IgD-negative memory B cell (primary cell): ENCODE data around the gene LRP1B. TPM values are rescaled to one million over a fixed set of nuclear protein-coding genes. Genes with fewer than 3 reads are reported as not detected.
"Not testable (repeated sequence)": the region's sequence is repeated elsewhere in the genome, so short reads cannot be mapped to it uniquely, and the experiment has no call there.

Experiments
- H3K27ac Mint-ChIP-seq, 3 donors: one replicate each; pipeline ENCODE4 v1.8.0; 2020 to 2022; ENCODE audit warnings: mild to moderate bottlenecking in 3 of 3, mixed read lengths in 3 of 3, moderate library complexity in 1 of 3
- H3K27me3 Mint-ChIP-seq: one replicate; pipeline ENCODE4 v1.8.0; 2021; ENCODE audit warnings: mixed read lengths
- H3K36me3 Mint-ChIP-seq: one replicate; pipeline ENCODE4 v1.8.0; 2020; ENCODE audit warnings: mild to moderate bottlenecking, mixed read lengths
- H3K4me1 Mint-ChIP-seq, 3 donors: one replicate each; pipeline ENCODE4 v1.8.0; 2020 to 2022; ENCODE audit warnings: mixed read lengths in 3 of 3, mild to moderate bottlenecking in 1 of 3
- H3K4me3 Mint-ChIP-seq, 4 donors: one replicate each; pipeline ENCODE4 v1.8.0; 2020 to 2022; ENCODE audit warnings: mild to moderate bottlenecking in 4 of 4, mixed read lengths in 4 of 4, moderate library complexity in 3 of 4
- H3K9me3 Mint-ChIP-seq, 3 donors: one replicate each; pipeline ENCODE4 v1.8.0; 2020 to 2021; ENCODE audit warnings: mixed read lengths in 3 of 3, mild to moderate bottlenecking in 1 of 3
- polyA plus RNA-seq: library from polyadenylated mRNA; unstranded; fragments of 300-500 nt; fragmentation: Illumina TruSeq; gene quantifications from one replicate; pipeline ENCODE4 v1.2.3, GENCODE V29; 2021

LRP1B gene
- polyA plus RNA-seq, 1 donor from 2014 or later = not detected

- H3K36me3 Mint-ChIP-seq = no peaks in the 10 kb centered on the region
- no peaks in the 10 kb centered on the region for H3K27me3 Mint-ChIP-seq
- no peaks in the 10 kb centered on the region for H3K4me1 Mint-ChIP-seq
- H3K27ac Mint-ChIP-seq = no peak overlapping the region
- no peaks in the 10 kb centered on the region for H3K9me3 Mint-ChIP-seq
- H3K4me3 Mint-ChIP-seq = no peak overlapping the region
Measured at GRCh38 chr2:140481136-140481535, 1649.7 kb downstream of the LRP1B start.

- Mint-ChIP-seq H3K36me3 (no peaks in the 10 kb centered on the region), H3K4me1 (no peaks in the 10 kb centered on the region), H3K27me3 (no peaks in the 10 kb centered on the region), H3K27ac (no peak overlapping the region), H3K9me3 (no peaks in the 10 kb centered on the region), H3K4me3 (no peak overlapping the region)
Measured at GRCh38 chr2:140473851-140474250, 1657.0 kb downstream of the LRP1B start.

DNA sequence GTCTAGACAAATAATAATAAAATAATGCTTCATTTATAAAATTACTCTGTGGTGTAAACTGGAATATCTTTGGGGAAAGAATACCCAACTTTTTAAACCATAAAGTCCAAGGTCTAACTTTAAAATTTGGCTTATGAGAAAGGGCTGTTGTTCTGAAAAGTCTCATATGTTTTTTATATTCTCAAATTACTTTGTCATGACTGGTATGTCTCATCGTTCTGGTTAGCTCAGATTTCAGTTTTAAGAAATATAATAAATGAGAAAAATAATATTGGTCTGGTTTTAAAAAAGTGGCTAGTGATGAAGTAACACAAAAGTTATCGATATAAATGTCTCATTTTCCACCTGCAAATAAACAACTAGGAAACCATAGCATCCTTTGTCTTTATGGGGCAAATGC is 1658.1 kb downstream of the LRP1B start:
- H3K27ac Mint-ChIP-seq = no peak overlapping the region
- H3K27me3 Mint-ChIP-seq = no peaks in the 10 kb centered on the region
- H3K4me3 Mint-ChIP-seq = no peak overlapping the region
- no peaks in the 10 kb centered on the region for H3K4me1 Mint-ChIP-seq
- H3K9me3 Mint-ChIP-seq = peaks cover 0 to 2% (median 0%) of the 10 kb centered on the region in 3 donors
- no peaks in the 10 kb centered on the region for H3K36me3 Mint-ChIP-seq

DNA sequence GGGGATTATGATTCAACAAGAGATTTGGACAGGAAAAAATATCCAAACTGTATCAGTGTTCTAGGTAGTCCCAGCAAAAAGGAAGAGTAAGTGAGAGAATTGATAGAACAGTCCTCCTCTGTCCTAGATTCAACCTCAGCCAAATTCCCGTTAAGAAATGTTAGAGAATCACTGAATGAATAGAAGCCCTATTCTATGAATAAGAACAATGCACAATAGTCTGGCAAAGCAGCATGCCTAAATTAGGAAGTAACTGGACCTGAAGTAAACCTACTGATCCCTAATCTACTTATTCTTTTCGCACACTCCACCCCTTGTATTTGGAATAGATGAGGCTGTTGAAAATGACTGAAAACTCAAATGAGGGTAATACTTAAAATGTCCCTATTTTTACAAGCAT is 1665.5 kb downstream of the LRP1B start:
- no peak overlapping the region for H3K27ac Mint-ChIP-seq
- H3K36me3 Mint-ChIP-seq = no peaks in the 10 kb centered on the region
- H3K27me3 Mint-ChIP-seq = no peaks in the 10 kb centered on the region
- no peaks in the 10 kb centered on the region for H3K4me1 Mint-ChIP-seq
- H3K9me3 Mint-ChIP-seq = peaks cover 0 to 8% (median 2%) of the 10 kb centered on the region in 3 donors
- no peak overlapping the region for H3K4me3 Mint-ChIP-seq

GRCh38 chr2:140462990-140463389 is 1667.8 kb downstream of the LRP1B start:
- H3K4me1 Mint-ChIP-seq = no peaks in the 10 kb centered on the region
- no peaks in the 10 kb centered on the region for H3K27me3 Mint-ChIP-seq
- no peak overlapping the region for H3K27ac Mint-ChIP-seq
- H3K4me3 Mint-ChIP-seq = no peak overlapping the region
- peaks cover 0 to 8% (median 2%) of the 10 kb centered on the region in 3 donors for H3K9me3 Mint-ChIP-seq
- no peaks in the 10 kb centered on the region for H3K36me3 Mint-ChIP-seq

GRCh38 chr2:140457483-140457882 is 1673.3 kb downstream of the LRP1B start:
- H3K36me3 Mint-ChIP-seq = no peaks in the 10 kb centered on the region
- H3K4me3 Mint-ChIP-seq = no peak overlapping the region
- peaks cover 0 to 1% (median 0%) of the 10 kb centered on the region in 3 donors for H3K9me3 Mint-ChIP-seq
- H3K27ac Mint-ChIP-seq = no peak overlapping the region
- H3K27me3 Mint-ChIP-seq = no peaks in the 10 kb centered on the region
- H3K4me1 Mint-ChIP-seq = no peaks in the 10 kb centered on the region

- no peaks in the 10 kb centered on the region for H3K4me1 Mint-ChIP-seq
- no peaks in the 10 kb centered on the region for H3K27me3 Mint-ChIP-seq
- H3K9me3 Mint-ChIP-seq = peaks cover 0 to 1% (median 0%) of the 10 kb centered on the region in 3 donors
- H3K4me3 Mint-ChIP-seq = no peak overlapping the region
- no peak overlapping the region for H3K27ac Mint-ChIP-seq
- no peaks in the 10 kb centered on the region for H3K36me3 Mint-ChIP-seq
Measured at GRCh38 chr2:140455315-140455714, 1675.5 kb downstream of the LRP1B start.

DNA sequence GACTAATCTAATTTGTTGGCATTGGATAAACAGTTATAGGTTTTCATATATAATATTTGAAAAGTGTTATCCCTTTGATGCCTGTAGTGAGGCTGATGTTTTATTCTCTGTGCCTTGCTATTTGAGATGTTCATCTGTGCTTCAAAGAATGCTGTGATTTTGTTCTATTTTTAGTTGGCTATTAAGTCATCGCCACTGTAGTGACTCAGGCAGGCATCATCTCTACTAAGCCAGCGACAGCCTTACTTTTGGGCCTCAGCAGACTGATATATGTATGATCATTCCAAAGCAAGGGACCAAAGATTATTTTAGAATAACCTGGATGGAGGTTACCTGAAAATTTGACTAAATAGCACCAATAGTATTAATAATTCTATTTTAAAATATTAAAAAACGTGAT is 1676.1 kb downstream of the LRP1B start:
- Mint-ChIP-seq H3K9me3 (peaks cover 0 to 1% (median 1%) of the 10 kb centered on the region in 3 donors), H3K4me1 (no peaks in the 10 kb centered on the region), H3K36me3 (no peaks in the 10 kb centered on the region), H3K27me3 (no peaks in the 10 kb centered on the region), H3K4me3 (no peak overlapping the region), H3K27ac (no peak overlapping the region)

DNA sequence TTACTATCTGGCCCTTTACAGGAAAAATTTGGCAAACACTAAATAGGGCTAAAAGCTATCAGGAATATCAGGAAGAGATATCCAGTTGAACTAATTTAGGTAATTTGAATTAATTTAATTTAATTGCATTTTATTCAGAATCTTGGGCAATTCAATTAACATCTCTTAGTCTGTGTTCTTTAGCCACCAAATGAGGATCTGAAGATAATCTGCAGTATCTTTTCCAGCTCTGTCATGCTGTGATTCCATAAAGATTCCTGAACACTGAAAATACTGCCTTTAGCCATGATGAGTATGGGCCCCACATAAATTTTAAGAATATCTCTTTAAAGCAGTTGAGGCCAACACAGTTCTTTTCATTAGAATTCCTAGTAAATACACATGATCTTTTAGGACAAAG is 1679.5 kb downstream of the LRP1B start:
- Mint-ChIP-seq H3K4me1 (no peaks in the 10 kb centered on the region), H3K9me3 (peaks cover 1 to 3% (median 3%) of the 10 kb centered on the region in 3 donors), H3K4me3 (no peak overlapping the region), H3K36me3 (no peaks in the 10 kb centered on the region), H3K27ac (no peak overlapping the region), H3K27me3 (no peaks in the 10 kb centered on the region)

GRCh38 chr2:140442319-140442718 is 1688.5 kb downstream of the LRP1B start:
- H3K9me3 Mint-ChIP-seq = peaks cover 0 to 3% (median 0%) of the 10 kb centered on the region in 3 donors
- no peak overlapping the region for H3K4me3 Mint-ChIP-seq
- no peaks in the 10 kb centered on the region for H3K27me3 Mint-ChIP-seq
- no peak overlapping the region for H3K27ac Mint-ChIP-seq
- H3K36me3 Mint-ChIP-seq = no peaks in the 10 kb centered on the region
- no peaks in the 10 kb centered on the region for H3K4me1 Mint-ChIP-seq

DNA sequence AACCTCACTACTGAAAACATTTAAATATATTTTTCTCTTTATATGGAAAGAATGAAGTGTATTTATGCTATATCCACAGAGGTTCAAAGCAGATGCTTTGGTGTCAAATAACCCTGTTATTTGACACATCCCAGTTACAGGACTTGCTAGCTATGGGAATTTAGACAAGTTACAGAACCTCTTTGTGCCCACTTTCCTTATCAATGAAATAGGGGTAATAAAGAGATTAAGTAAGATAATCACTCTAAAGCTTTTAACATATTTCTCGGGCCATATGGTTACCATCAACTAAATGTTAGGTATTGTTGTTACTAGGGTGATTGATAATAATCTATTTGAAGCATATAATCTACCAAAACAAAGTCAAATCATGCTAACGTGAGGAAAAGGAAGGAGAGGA is 1690.0 kb downstream of the LRP1B start:
- H3K4me1 Mint-ChIP-seq = no peaks in the 10 kb centered on the region

GRCh38 chr2:140436936-140437335 is 1693.9 kb downstream of the LRP1B start:
- no peaks in the 10 kb centered on the region for H3K9me3 Mint-ChIP-seq
- no peaks in the 10 kb centered on the region for H3K27me3 Mint-ChIP-seq
- no peak overlapping the region for H3K27ac Mint-ChIP-seq
- no peaks in the 10 kb centered on the region for H3K36me3 Mint-ChIP-seq
- H3K4me3 Mint-ChIP-seq = no peak overlapping the region
- no peaks in the 10 kb centered on the region for H3K4me1 Mint-ChIP-seq

More for the DNA sequence above, 1690.0 kb downstream of the LRP1B start:
- Mint-ChIP-seq H3K4me3 (no peak overlapping the region), H3K36me3 (no peaks in the 10 kb centered on the region), H3K9me3 (no peaks in the 10 kb centered on the region), H3K27me3 (no peaks in the 10 kb centered on the region), H3K27ac (no peak overlapping the region)

- H3K27me3 Mint-ChIP-seq, H3K27ac Mint-ChIP-seq, H3K36me3 Mint-ChIP-seq: not testable (repeated sequence)
Measured at GRCh38 chr2:140427033-140427432, 1703.8 kb downstream of the LRP1B start.

GRCh38 chr2:140424471-140424870 is 1706.3 kb downstream of the LRP1B start:
- Mint-ChIP-seq H3K36me3 (no peaks in the 10 kb centered on the region), H3K9me3 (peaks cover 0 to 5% (median 1%) of the 10 kb centered on the region in 3 donors), H3K27ac (no peak overlapping the region), H3K4me1 (no peaks in the 10 kb centered on the region), H3K4me3 (no peak overlapping the region), H3K27me3 (no peaks in the 10 kb centered on the region)

More at GRCh38 chr2:140427033-140427432, 1703.8 kb downstream of the LRP1B start:
- H3K4me3 Mint-ChIP-seq, H3K4me1 Mint-ChIP-seq, H3K9me3 Mint-ChIP-seq: not testable (repeated sequence)

DNA sequence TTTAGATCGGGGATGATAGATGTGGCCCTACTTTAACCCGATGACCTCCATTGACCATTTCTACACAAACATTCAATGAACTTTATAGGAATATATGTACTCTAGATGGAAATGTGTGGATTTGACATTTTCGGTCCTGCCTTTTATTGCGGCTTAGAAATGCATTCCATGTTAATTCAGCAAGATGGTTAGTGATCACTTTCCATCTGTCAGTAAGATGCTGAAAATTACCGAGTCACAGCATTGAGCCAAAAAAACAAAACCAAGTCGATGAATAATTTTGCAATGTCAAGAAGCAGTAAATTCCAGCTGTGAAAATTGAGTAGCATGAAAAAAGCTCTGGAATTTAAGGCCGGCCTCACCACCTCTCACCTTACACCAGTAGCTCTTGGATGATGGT is 1708.1 kb downstream of the LRP1B start:
- H3K4me1 Mint-ChIP-seq = no peaks in the 10 kb centered on the region
- H3K4me3 Mint-ChIP-seq = no peak overlapping the region
- H3K9me3 Mint-ChIP-seq = peaks cover 0 to 5% (median 3%) of the 10 kb centered on the region in 3 donors
- no peak overlapping the region for H3K27ac Mint-ChIP-seq
- H3K27me3 Mint-ChIP-seq = no peaks in the 10 kb centered on the region
- no peaks in the 10 kb centered on the region for H3K36me3 Mint-ChIP-seq

DNA sequence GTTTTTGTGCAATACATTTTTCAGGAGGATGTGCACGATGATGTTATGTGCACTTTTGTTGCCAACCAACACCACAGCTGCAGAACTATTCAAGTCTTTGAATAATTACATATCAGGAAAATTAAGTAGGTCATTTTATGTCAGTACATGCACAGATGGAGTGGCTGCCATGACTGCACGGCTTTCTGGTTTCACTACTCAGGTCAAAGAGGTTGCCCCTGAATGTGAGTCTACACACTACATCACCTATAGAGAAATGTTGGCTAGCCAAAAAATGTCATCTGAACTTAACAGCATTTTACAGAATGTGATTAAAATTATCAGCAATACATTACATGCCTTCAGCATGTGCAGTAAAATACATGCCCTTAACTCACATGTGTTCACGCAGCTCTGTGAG is 1713.3 kb downstream of the LRP1B start:
- H3K4me1 Mint-ChIP-seq = no peaks in the 10 kb centered on the region
- H3K27ac Mint-ChIP-seq = no peak overlapping the region
- no peaks in the 10 kb centered on the region for H3K36me3 Mint-ChIP-seq
- no peaks in the 10 kb centered on the region for H3K27me3 Mint-ChIP-seq
- peaks cover 0 to 3% (median 0%) of the 10 kb centered on the region in 3 donors for H3K9me3 Mint-ChIP-seq
- H3K4me3 Mint-ChIP-seq = no peak overlapping the region

DNA sequence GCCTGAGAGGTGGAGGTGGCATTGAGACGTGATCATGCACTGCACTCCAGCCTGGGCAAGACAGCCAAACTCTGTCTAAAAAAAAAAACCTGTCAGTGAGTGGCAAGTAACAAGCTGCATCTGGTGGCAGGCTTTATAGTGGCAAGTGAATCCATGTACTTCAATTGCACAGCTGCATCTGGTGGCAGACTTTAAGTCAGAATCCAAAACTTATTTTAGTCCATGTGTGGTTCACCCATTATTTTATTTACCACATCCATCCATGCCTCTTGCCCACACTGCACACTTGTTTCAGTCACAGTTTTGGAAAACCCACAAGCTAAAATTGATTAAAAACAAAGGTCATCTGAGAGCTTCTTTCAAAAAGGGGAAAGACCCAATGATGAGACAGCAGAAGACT is 1714.2 kb downstream of the LRP1B start:
- H3K9me3 Mint-ChIP-seq = peaks cover 0 to 2% (median 0%) of the 10 kb centered on the region in 3 donors
- H3K4me1 Mint-ChIP-seq = no peaks in the 10 kb centered on the region
- no peaks in the 10 kb centered on the region for H3K36me3 Mint-ChIP-seq
- H3K27me3 Mint-ChIP-seq = no peaks in the 10 kb centered on the region
- no peak overlapping the region for H3K27ac Mint-ChIP-seq
- no peak overlapping the region for H3K4me3 Mint-ChIP-seq
